KMS-11 (cell line): Measurements from ENCODE around the gene TSPAN3.

ENCODE experiments used
- H2AFZ ChIP-seq: fragments of 200-600 bp; sonication (generic); 2 replicates; pipeline ENCODE4 v1.6.1; 2016; ENCODE audit warnings: antibody characterized with exemption, mixed run types, low read depth
- H3K27ac ChIP-seq: fragments of 200-600 bp; sonication (generic); 2 replicates; pipeline ENCODE4 v1.6.1; 2016; ENCODE audit warnings: mild to moderate bottlenecking, mixed run types
- H3K27me3 ChIP-seq: fragments of 200-600 bp; sonication (generic); 2 replicates; pipeline ENCODE4 v1.6.1; 2017; ENCODE audit warnings: mild to moderate bottlenecking, low read depth, mixed run types, moderate library complexity; ENCODE audit not compliant: insufficient read depth
- H3K36me3 ChIP-seq: fragments of 200-600 bp; sonication (generic); 2 replicates; pipeline ENCODE4 v1.6.1; 2017; ENCODE audit warnings: mild to moderate bottlenecking, mixed run types; ENCODE audit not compliant: insufficient read depth
- H3K4me1 ChIP-seq: fragments of 200-600 bp; sonication (generic); 2 replicates; pipeline ENCODE4 v1.6.1; 2016; ENCODE audit warnings: mild to moderate bottlenecking, low read depth, mixed run types; ENCODE audit not compliant: poor library complexity, severe bottlenecking
- H3K4me2 ChIP-seq: fragments of 200-600 bp; sonication (generic); 2 replicates; pipeline ENCODE4 v1.7.0; 2016; ENCODE audit warnings: mild to moderate bottlenecking, mixed run types
- H3K4me3 ChIP-seq: fragments of 200-600 bp; sonication (generic); IDR thresholded peaks from 2 replicates; pipeline ENCODE4 v1.6.1; 2017; ENCODE audit warnings: low read depth, low read length, mixed read lengths; ENCODE audit not compliant: insufficient read depth
- H3K79me2 ChIP-seq: fragments of 200-600 bp; sonication (generic); 2 replicates; pipeline ENCODE4 v1.6.1; 2016; ENCODE audit warnings: low read depth, mixed run types; ENCODE audit not compliant: insufficient read depth
- H3K9ac ChIP-seq: fragments of 200-600 bp; sonication (generic); 2 replicates; pipeline ENCODE4 v1.6.1; 2016; ENCODE audit warnings: mild to moderate bottlenecking, mixed run types
- H4K20me1 ChIP-seq: fragments of 200-600 bp; sonication (generic); 2 replicates; pipeline ENCODE4 v1.6.1; 2016; ENCODE audit warnings: mild to moderate bottlenecking, mixed run types; ENCODE audit not compliant: insufficient read depth
- TF ChIP-seq, protein P1 (sequence below): fragments of 200-600 bp; sonication (generic); conservative IDR thresholded peaks from 2 replicates; pipeline ENCODE4 v1.6.1; 2017; ENCODE audit warnings: low read depth, mild to moderate bottlenecking, antibody characterized with exemption, low read length, moderate library complexity, mixed read lengths

The TSPAN3 gene

DNA sequence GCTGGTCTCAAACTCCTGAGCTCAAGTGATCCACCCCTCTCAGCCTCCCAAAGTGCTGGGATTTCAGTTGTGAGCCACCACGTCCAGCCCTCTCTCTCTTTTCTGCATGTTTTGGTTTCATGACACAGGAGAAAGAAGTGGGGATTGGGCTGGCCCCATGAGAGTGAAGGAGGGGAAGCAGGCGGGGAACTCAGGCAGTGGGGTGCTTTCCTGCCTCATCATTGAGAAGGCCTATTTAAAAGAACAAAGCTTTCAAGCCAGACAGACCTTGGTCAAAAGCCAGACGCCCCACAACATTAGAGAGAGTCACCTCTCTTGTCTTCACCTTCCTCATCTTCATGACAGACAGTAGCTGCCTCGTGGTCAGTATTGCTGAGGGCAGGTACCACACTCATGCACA lies 60.1 kb downstream of the TSPAN3 start:
- no peaks in the 10 kb centered on the region for H3K27me3 ChIP-seq
- H3K36me3 ChIP-seq: no peaks in the 10 kb centered on the region
- no peak overlapping the region for H3K4me3 ChIP-seq
- no peak overlapping the region for H3K4me2 ChIP-seq
- H2AFZ ChIP-seq: no peak overlapping the region
- no peaks in the 10 kb centered on the region for H3K4me1 ChIP-seq
- H4K20me1 ChIP-seq: no peaks in the 10 kb centered on the region
- no peak overlapping the region for H3K9ac ChIP-seq
- TF ChIP-seq, protein P1, sequence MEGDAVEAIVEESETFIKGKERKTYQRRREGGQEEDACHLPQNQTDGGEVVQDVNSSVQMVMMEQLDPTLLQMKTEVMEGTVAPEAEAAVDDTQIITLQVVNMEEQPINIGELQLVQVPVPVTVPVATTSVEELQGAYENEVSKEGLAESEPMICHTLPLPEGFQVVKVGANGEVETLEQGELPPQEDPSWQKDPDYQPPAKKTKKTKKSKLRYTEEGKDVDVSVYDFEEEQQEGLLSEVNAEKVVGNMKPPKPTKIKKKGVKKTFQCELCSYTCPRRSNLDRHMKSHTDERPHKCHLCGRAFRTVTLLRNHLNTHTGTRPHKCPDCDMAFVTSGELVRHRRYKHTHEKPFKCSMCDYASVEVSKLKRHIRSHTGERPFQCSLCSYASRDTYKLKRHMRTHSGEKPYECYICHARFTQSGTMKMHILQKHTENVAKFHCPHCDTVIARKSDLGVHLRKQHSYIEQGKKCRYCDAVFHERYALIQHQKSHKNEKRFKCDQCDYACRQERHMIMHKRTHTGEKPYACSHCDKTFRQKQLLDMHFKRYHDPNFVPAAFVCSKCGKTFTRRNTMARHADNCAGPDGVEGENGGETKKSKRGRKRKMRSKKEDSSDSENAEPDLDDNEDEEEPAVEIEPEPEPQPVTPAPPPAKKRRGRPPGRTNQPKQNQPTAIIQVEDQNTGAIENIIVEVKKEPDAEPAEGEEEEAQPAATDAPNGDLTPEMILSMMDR: no peak
- no peaks in the 10 kb centered on the region for H3K79me2 ChIP-seq
- H3K27ac ChIP-seq: no peak overlapping the region

DNA sequence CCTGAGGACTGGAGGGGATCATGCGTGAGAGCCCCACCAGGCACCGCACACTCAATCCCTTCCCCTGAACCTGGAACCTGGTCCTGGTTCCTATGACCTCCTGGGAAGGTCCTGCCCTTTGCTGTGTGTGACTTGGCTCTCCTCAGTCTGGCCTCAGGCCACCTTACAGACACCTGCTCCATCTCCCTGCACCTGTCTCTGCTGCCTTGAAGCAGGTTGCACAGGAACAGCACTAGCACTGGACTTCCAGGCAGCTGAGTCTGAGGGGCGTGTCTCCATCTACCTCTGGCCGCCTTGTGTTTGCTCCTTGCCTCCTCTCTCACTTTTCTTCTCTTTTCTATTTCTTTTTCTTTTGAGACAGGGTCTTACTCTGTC lies 60.6 kb downstream of the TSPAN3 start:
- no peaks in the 10 kb centered on the region for H3K27me3 ChIP-seq
- H2AFZ ChIP-seq: no peak overlapping the region
- H3K4me3 ChIP-seq: no peak overlapping the region
- no peak overlapping the region for H3K9ac ChIP-seq
- H4K20me1 ChIP-seq: no peaks in the 10 kb centered on the region
- H3K4me1 ChIP-seq: no peaks in the 10 kb centered on the region
- TF ChIP-seq, protein P1: no peak
- H3K36me3 ChIP-seq: no peaks in the 10 kb centered on the region
- H3K4me2 ChIP-seq: no peak overlapping the region
- no peak overlapping the region for H3K27ac ChIP-seq
- H3K79me2 ChIP-seq: no peaks in the 10 kb centered on the region

DNA sequence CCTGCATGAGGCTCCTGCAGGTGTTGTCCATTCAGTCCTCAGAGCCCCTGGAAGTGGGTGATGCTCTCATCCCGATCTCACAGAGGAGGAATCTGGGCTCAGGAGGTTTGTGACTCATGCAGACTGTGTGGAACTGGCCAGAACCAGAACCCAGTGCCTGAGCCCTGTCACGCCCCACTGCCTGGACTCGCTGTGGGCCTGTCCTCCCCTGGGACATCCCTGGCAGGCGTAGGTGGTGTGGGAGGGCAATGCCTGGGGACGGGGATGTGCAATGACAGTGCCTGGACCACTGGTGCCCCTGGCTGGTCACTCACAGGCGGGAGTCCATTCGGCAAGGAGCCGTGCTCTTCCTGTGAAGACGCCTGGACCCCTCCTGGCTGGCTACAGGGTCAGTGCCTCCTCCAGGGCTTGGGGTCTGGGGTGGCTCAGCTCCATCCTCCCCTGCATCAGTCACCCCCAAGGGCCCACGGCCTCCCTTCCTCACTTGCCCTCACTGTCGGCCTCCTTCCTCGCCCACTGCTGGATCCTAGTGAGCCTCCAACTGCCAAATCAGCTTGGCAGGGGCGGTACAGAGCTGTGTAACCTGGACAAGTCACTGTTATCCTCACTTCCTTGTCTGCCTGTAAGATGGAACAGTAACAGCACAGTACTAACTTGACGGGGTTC lies 61.1 kb downstream of the TSPAN3 start:
- no peaks in the 10 kb centered on the region for H3K27me3 ChIP-seq

DNA sequence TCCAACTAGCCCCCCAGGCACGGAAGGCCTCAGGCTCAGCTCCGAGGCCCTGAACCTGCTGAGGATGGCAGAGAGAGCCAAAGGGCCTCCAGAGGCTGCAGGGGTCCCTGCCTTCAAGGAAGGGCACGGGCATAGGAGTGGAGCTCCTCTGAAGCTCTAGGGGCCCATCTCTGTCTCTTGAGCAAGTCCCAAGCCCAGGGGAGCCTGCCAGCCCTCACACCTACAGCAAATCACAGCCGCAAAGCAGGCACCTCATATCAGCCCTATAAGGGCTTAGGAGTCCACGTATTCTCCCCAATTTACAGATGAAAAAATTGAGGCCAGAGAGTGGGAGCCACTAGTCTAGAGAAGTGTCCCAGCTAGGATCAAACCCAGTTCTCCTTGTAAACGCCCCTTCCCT lies 61.7 kb downstream of the TSPAN3 start:
- Histone ChIP-seq H3K4me1 (no peaks in the 10 kb centered on the region), H3K4me2 (no peak overlapping the region), H3K9ac (no peak overlapping the region), H2AFZ (no peak overlapping the region), H3K27me3 (no peaks in the 10 kb centered on the region), H4K20me1 (no peaks in the 10 kb centered on the region), H3K79me2 (no peaks in the 10 kb centered on the region), H3K4me3 (no peak overlapping the region), H3K36me3 (no peaks in the 10 kb centered on the region), H3K27ac (no peak overlapping the region)
- TF ChIP-seq, protein P1: no peak

More for the DNA sequence above, 61.1 kb downstream of the TSPAN3 start:
- Histone ChIP-seq H3K27ac (no peak overlapping the region), H3K79me2 (no peaks in the 10 kb centered on the region), H3K4me2 (no peak overlapping the region), H2AFZ (no peak overlapping the region), H3K36me3 (no peaks in the 10 kb centered on the region), H4K20me1 (no peaks in the 10 kb centered on the region), H3K4me3 (no peak overlapping the region), H3K4me1 (no peaks in the 10 kb centered on the region), H3K9ac (no peak overlapping the region)
- TF ChIP-seq, protein P1: no peak
